HEK293T (cell line): ENCODE data around the gene MEGF8.

Source experiments
- CTCF ChIA-PET: fragments of 350-600 bp; formaldehyde crosslinking; extraction: SDS; loops from one replicate; lab custom pipeline; 2021; ENCODE audit warnings: antibody characterized with exemption, inconsistent platforms; lab: Yijun Ruan, JAX
- POLR2A ChIA-PET: fragments of 350-600 bp; formaldehyde crosslinking; extraction: SDS; loops from one replicate; lab custom pipeline; 2020; ENCODE audit warnings: antibody characterized with exemption, inconsistent platforms; lab: Yijun Ruan, JAX
- DNase-seq: peaks from one replicate; pipeline ENCODE4 v3.0.0; 2012; ENCODE audit warnings: mixed read lengths; ENCODE audit errors: extremely low spot score
- ARNT ChIP-seq: fragments of 450-650 bp; IDR thresholded peaks from 2 replicates; pipeline ENCODE4 v1.6.1; 2017; ENCODE audit warnings: mild to moderate bottlenecking
- BHLHE40 ChIP-seq: fragments of 450-650 bp; IDR thresholded peaks from 2 replicates; pipeline ENCODE4 v1.6.1; 2016; ENCODE audit warnings: mild to moderate bottlenecking, moderate library complexity, borderline replicate concordance
- CTBP1 ChIP-seq: fragments of 450-650 bp; IDR thresholded peaks from 2 replicates; pipeline ENCODE4 v1.6.1; 2016; ENCODE audit warnings: borderline replicate concordance
- ELF4 ChIP-seq: fragments of 450-650 bp; IDR thresholded peaks from 2 replicates; pipeline ENCODE4 v1.6.1; 2017; ENCODE audit warnings: antibody characterized with exemption
- FOXA1 ChIP-seq: fragments of 450-650 bp; IDR thresholded peaks from 2 replicates; pipeline ENCODE4 v1.6.1; 2016; ENCODE audit warnings: mild to moderate bottlenecking
- FOXK2 ChIP-seq: fragments of 450-650 bp; IDR thresholded peaks from 2 replicates; pipeline ENCODE4 v1.6.1; 2016; ENCODE audit warnings: mild to moderate bottlenecking
- FOXM1 ChIP-seq: fragments of 450-650 bp; IDR thresholded peaks from 2 replicates; pipeline ENCODE4 v1.6.1; 2017; ENCODE audit warnings: mild to moderate bottlenecking, borderline replicate concordance
- HDGF ChIP-seq: fragments of 450-650 bp; IDR thresholded peaks from 2 replicates; pipeline ENCODE4 v1.6.1; 2017; ENCODE audit warnings: antibody characterized with exemption, borderline replicate concordance
- L3MBTL2 ChIP-seq: fragments of 450-650 bp; conservative IDR thresholded peaks from 2 replicates; pipeline ENCODE4 v1.6.1; 2016; ENCODE audit warnings: mild to moderate bottlenecking
- LEF1 ChIP-seq: fragments of 450-650 bp; IDR thresholded peaks from 2 replicates; pipeline ENCODE4 v1.6.1; 2017; ENCODE audit warnings: mild to moderate bottlenecking, borderline replicate concordance
- NFRKB ChIP-seq: fragments of 450-650 bp; IDR thresholded peaks from 2 replicates; pipeline ENCODE4 v1.6.1; 2016; ENCODE audit warnings: mild to moderate bottlenecking, moderate library complexity
- SP1 ChIP-seq: fragments of 450-650 bp; IDR thresholded peaks from 2 replicates; pipeline ENCODE4 v1.6.1; 2017
- SUZ12 ChIP-seq: fragments of 450-650 bp; IDR thresholded peaks from 2 replicates; pipeline ENCODE4 v1.6.1; 2016; ENCODE audit warnings: mild to moderate bottlenecking
- TARDBP ChIP-seq: fragments of 450-650 bp; IDR thresholded peaks from 2 replicates; pipeline ENCODE4 v1.6.1; 2016
- ZNF384 ChIP-seq: fragments of 450-650 bp; IDR thresholded peaks from 2 replicates; pipeline ENCODE4 v1.6.1; 2016
- TF ChIP-seq, protein P1 (sequence below): fragments of 450-650 bp; IDR thresholded peaks from 2 replicates; pipeline ENCODE4 v1.6.1; 2016

The MEGF8 gene

GRCh38 chr19:42388851-42389489 lies 63.5 kb downstream of the MEGF8 start:
- ChIA-PET POLR2A (interaction anchor here (1.3 to 4.1 kb wide), 2 partner anchors 8 to 11 kb away, joined by 4 to 27 read pairs; no protein-coding TSS in a partner anchor), CTCF (no interaction called here)
- DNase-seq, result no peak
- TF ChIP-seq NFRKB (no peak), FOXK2 (no peak), SP1 (no peak), TARDBP (no peak), LEF1 (no peak), L3MBTL2 (no peak)
- TF ChIP-seq, protein P1, sequence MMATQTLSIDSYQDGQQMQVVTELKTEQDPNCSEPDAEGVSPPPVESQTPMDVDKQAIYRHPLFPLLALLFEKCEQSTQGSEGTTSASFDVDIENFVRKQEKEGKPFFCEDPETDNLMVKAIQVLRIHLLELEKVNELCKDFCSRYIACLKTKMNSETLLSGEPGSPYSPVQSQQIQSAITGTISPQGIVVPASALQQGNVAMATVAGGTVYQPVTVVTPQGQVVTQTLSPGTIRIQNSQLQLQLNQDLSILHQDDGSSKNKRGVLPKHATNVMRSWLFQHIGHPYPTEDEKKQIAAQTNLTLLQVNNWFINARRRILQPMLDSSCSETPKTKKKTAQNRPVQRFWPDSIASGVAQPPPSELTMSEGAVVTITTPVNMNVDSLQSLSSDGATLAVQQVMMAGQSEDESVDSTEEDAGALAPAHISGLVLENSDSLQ, result no peak

GRCh38 chr19:42389899-42390298 lies 64.5 kb downstream of the MEGF8 start, which contains the start of gene CNFN:
CNFN (minus strand) TSS chr19:42390297; CDS start chr19:42389037, 1,260 bp downstream.
- no peak for DNase-seq
- ChIA-PET POLR2A (no interaction called here), CTCF (interaction anchor here (0.5 kb wide), 1 partner anchor 281 kb away, joined by 6 read pairs; no protein-coding TSS in a partner anchor)
- TF ChIP-seq, protein P1, result no peak
- TF ChIP-seq FOXK2 (no peak), CTBP1 (no peak), SUZ12 (no peak), FOXM1 (no peak), HDGF (no peak), ZNF384 (no peak), LEF1 (no peak), L3MBTL2 (no peak), SP1 (no peak), ELF4 (no peak), ARNT (no peak), BHLHE40 (no peak), TARDBP (no peak), NFRKB (no peak)

GRCh38 chr19:42392165-42392564 lies 66.7 kb downstream of the MEGF8 start:
- CTCF ChIA-PET, result interaction anchor here (1.1 kb wide), 1 partner anchor 8 kb away, joined by 4 read pairs; no protein-coding TSS in a partner anchor
- DNase-seq, result no peak
- no peak for TF ChIP-seq FOXM1
- no peak for TF ChIP-seq HDGF
- no peak for TF ChIP-seq ARNT
- no peak for TF ChIP-seq SP1
- TF ChIP-seq NFRKB, result no peak
- POLR2A ChIA-PET, result no interaction called here

- TF ChIP-seq NFRKB (no peak), SP1 (no peak), ELF4 (no peak), HDGF (no peak), ARNT (no peak), FOXA1 (no peak)
- no peak for DNase-seq
- ChIA-PET POLR2A (interaction anchor here (0.9 kb wide), 1 partner anchor 9 kb away, joined by 5 read pairs; no protein-coding TSS in a partner anchor), CTCF (no interaction called here)
Measured at GRCh38 chr19:42394751-42395150, 69.3 kb downstream of the MEGF8 start.

DNA sequence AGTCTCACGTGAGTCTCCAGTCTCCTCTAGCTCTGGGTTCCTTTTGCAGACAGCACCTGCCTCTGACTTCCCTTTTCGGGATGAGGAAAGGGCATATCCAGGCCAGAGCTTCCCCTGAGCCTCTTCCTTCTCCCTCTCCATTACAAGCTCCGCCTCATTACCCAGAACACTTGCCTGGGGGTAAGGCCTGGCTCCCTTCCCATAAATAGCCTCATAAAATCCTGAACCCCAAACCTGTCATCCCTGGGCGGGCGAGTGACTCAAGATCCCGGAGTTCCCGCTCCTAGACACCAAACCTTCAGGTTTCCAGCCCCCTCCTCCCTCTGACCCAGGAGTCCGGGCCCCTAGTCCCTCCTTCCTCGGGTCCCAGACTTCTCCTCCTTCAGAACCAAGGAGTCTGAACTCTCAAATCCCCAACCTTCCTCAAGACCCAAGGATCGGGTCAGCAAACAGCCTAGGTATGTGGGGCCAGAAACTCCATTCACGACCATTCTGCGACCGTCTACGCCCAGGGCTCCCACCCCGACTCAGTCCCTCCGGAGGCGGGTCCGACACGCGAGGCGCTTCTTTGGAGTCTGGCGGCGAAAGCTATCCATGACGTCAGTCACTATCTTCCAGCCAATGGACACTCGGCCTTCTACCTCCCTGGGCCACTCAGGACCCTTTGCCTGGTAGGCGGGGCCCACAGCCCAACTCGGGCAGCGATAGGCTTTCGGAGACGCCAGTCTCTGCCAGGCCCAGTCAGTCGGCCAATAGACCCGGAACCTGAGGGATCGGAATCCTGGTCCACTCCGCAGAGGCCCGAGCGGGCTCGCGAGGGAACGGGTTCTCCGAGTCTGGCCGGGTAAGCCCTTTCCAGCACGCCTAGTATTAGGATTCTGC lies 71.2 kb downstream of the MEGF8 start:
- POLR2A ChIA-PET, result interaction anchor here (0.6 to 3.8 kb wide), 36 partner anchors 9 to 295 kb away, joined by 3 to 50 read pairs (median 4); partner anchors contain the start of gene LIPE
- CTCF ChIA-PET, result interaction anchor here (0.5 to 1.6 kb wide), 5 partner anchors 10 to 867 kb away, joined by 3 to 5 read pairs (median 4); no protein-coding TSS in a partner anchor
- TF ChIP-seq FOXM1 (no peak), ELF4 (peak; percentile 51; the same call in 1 of the 2 replicates), L3MBTL2 (peak; percentile 43), FOXA1 (no peak), CTBP1 (no peak), SP1 (no peak)
- TF ChIP-seq, protein P1, result peak; percentile 99
- peak; percentile 99 for DNase-seq

DNA sequence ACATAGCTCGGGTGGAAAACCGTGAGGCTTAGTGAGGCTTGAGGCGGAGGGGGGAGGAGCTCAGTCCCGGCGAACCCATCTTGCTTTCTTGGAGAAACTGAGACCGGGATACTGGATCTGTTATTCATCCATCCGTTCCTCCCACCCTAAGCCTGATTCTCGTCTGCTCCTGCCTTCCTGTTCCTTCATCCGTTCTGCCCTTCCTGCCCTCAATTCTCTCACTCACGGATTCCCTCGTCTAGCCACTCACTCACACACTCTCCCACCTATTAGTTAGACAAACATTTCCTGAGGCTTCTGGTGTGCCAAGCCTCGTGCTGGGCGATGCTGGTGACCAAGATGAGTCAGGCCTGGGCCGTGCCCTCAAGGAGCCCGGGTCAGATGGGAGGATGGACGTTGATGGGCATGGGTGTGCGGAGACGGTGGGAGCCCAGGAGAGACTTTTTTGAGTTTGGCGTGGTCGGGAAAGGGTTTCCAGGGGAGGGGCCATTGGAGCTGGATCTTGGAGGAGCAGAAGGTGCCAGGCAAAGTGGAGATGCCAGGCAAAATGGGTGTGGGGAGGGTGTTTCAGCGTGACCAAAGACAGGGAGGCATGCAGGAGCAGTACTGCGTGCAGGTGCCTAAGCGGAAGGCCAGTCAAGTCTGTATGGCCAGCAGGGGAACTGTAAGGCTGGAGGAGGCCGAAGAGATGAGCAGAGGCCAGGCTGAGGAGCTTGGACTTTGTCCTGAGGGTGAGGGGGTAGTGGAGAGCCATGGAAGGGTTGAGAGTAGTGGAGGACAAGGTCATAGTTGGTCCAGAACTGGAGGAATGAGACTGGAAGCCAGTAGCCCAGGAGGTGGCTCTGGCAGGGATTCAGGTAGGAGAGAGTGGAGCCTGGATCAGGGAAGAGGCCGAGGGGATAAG lies 72.1 kb downstream of the MEGF8 start:
- no peak for DNase-seq

More for the DNA sequence above, 72.1 kb downstream of the MEGF8 start:
- CTCF ChIA-PET, result interaction anchor here (0.5 to 1.6 kb wide), 3 partner anchors 17 to 140 kb away, joined by 3 to 5 read pairs (median 4); no protein-coding TSS in a partner anchor
- TF ChIP-seq SP1 (no peak), L3MBTL2 (peak; percentile 81)
- POLR2A ChIA-PET, result interaction anchor here (0.6 to 3.8 kb wide), 32 partner anchors 10 to 316 kb away, joined by 3 to 50 read pairs (median 5); partner anchors contain the start of gene LIPE
